ENCODE results near the gene CLDN15. TPM values are rescaled to one million over a fixed set of nuclear protein-coding genes. Genes with fewer than 3 reads are reported as not detected.

Gene CLDN15
- total RNA-seq, 1 experiment from 2014 or later, result 6.5 TPM

GRCh38 chr7:101223528-101223927, 14.1 kb downstream of the CLDN15 start:
- Mint-ChIP-seq H3K4me3 (no peak overlapping the region), H3K27me3 (ENCODE audit: low read depth) (no peaks in the 10 kb centered on the region), H3K27ac (no peak overlapping the region), H3K9me3 (no peaks in the 10 kb centered on the region), H3K4me1 (peaks cover 16% of the 10 kb centered on the region), H3K36me3 (peaks cover 34% of the 10 kb centered on the region)
- DNase-seq (ENCODE audit: low spot score), result no peak
- ChIA-PET POLR2A (no interaction called here), CTCF (no interaction called here)
- TF ChIP-seq TP53 (CRISPR knock-in tag; IDR thresholded peaks at IDR 0.05), result no peak
- no peak for TF ChIP-seq NR1H2 (CRISPR knock-in tag; IDR thresholded peaks at IDR 0.05)
- no peak for TF ChIP-seq NFATC4 (CRISPR knock-in tag; IDR thresholded peaks at IDR 0.05)
- TF ChIP-seq ZNF232 (CRISPR knock-in tag; IDR thresholded peaks at IDR 0.05), result no peak
- ATAC-seq, result no peak

GRCh38 chr7:101222275-101222830, 15.2 kb downstream of the CLDN15 start:
- POLR2A ChIA-PET, result interaction anchor here (0.6 kb wide), 2 partner anchors 190 to 395 kb away, joined by 3 to 7 read pairs; partner anchors contain the start of gene EPHB4
- CTCF ChIA-PET, result interaction anchor here (1.0 to 2.0 kb wide), 5 partner anchors 13 to 79 kb away, joined by 4 to 10 read pairs (median 5); partner anchors contain the start of gene FIS1
- no peak for DNase-seq (ENCODE audit: low spot score)

GRCh38 chr7:101220295-101220694, 17.3 kb downstream of the CLDN15 start:
- no peak overlapping the region for H3K4me3 Mint-ChIP-seq
- TF ChIP-seq FOXK1 (CRISPR knock-in tag; IDR thresholded peaks at IDR 0.05) (no peak), GABPB1 (CRISPR knock-in tag; IDR thresholded peaks at IDR 0.05) (peak; percentile 60), JUN (CRISPR knock-in tag; IDR thresholded peaks at IDR 0.05) (no peak), RORB (CRISPR knock-in tag; IDR thresholded peaks at IDR 0.05) (no peak)
- POLR2A ChIA-PET, result no interaction called here
- no peaks in the 10 kb centered on the region for H3K27me3 Mint-ChIP-seq (ENCODE audit: low read depth)
- DNase-seq (ENCODE audit: low spot score), result no peak
- no peak overlapping the region for H3K27ac Mint-ChIP-seq
- H3K36me3 Mint-ChIP-seq, result peaks cover 22% of the 10 kb centered on the region
- no peak for ATAC-seq
- CTCF ChIA-PET, result interaction anchor here (1.3 kb wide), 1 partner anchor 62 kb away, joined by 3 read pairs; no protein-coding TSS in a partner anchor
- H3K4me1 Mint-ChIP-seq, result peaks cover 27% of the 10 kb centered on the region
- no peaks in the 10 kb centered on the region for H3K9me3 Mint-ChIP-seq

More at GRCh38 chr7:101222275-101222830, 15.2 kb downstream of the CLDN15 start:
- ATAC-seq, result no peak
- Mint-ChIP-seq H3K9me3 (no peaks in the 10 kb centered on the region), H3K36me3 (peaks cover 28% of the 10 kb centered on the region), H3K4me3 (no peak overlapping the region), H3K27me3 (ENCODE audit: low read depth) (no peaks in the 10 kb centered on the region), H3K4me1 (peaks cover 18% of the 10 kb centered on the region), H3K27ac (peak overlapping the region; percentile 58)
- TF ChIP-seq ZNF121 (CRISPR knock-in tag; IDR thresholded peaks at IDR 0.05) (no peak), HMGXB4 (CRISPR knock-in tag; IDR thresholded peaks at IDR 0.05) (no peak), SP1 (CRISPR knock-in tag; conservative IDR thresholded peaks at IDR 0.05) (no peak), USF2 (CRISPR knock-in tag; IDR thresholded peaks at IDR 0.05) (no peak), JAZF1 (CRISPR knock-in tag; IDR thresholded peaks at IDR 0.05) (no peak), HMGA2 (CRISPR knock-in tag; IDR thresholded peaks at IDR 0.05) (no peak), TEAD1 (CRISPR knock-in tag; IDR thresholded peaks at IDR 0.05) (no peak), ZNF263 (CRISPR knock-in tag; IDR thresholded peaks at IDR 0.05; ENCODE audit: low read depth) (no peak), ZNF416 (CRISPR knock-in tag; IDR thresholded peaks at IDR 0.05) (no peak)

- peak overlapping the region; percentile 90 for H3K27ac Mint-ChIP-seq
- peaks cover 8% of the 10 kb centered on the region for H3K36me3 Mint-ChIP-seq
- H3K9me3 Mint-ChIP-seq, result no peaks in the 10 kb centered on the region
- DNase-seq (ENCODE audit: low spot score) (no peak), ATAC-seq (no peak)
- no peaks in the 10 kb centered on the region for H3K27me3 Mint-ChIP-seq (ENCODE audit: low read depth)
- TF ChIP-seq ZNF232 (CRISPR knock-in tag; IDR thresholded peaks at IDR 0.05) (no peak), GTF2I (CRISPR knock-in tag; conservative IDR thresholded peaks at IDR 0.05) (0 out of 2 replicates have a peak, but pooled peaks have one; percentile 9)
- ChIA-PET CTCF (interaction anchor here (0.8 to 3.6 kb wide), 34 partner anchors 9 to 324 kb away, joined by 3 to 64 read pairs (median 8); partner anchors contain the start of genes AP1S1, CLDN15, COL26A1 and FIS1), POLR2A (interaction anchor here (0.6 to 1.6 kb wide), 10 partner anchors 14 to 270 kb away, joined by 3 to 7 read pairs (median 4); no protein-coding TSS in a partner anchor)
- H3K4me1 Mint-ChIP-seq, result peaks cover 27% of the 10 kb centered on the region
- peak overlapping the region; percentile 98 for H3K4me3 Mint-ChIP-seq
Observed at GRCh38 chr7:101218236-101219125, 19.1 kb downstream of the CLDN15 start.

Data from WTC11 (cell line).